H1 (cell line): ENCODE results near the gene ANK2. TPM values are rescaled to one million over a fixed set of nuclear protein-coding genes. Genes with fewer than 3 reads are reported as not detected.

ENCODE experiments used
- CTCF ChIA-PET: fragments of 300-600 bp; sonication (Branson Sonifier 250); formaldehyde crosslinking; loops from one replicate; lab custom pipeline; 2021; ENCODE audit not compliant: partially characterized antibody; lab: Charles Lee
- POLR2A ChIA-PET: fragments of 300-600 bp; sonication (Branson Sonifier 250); formaldehyde crosslinking; loops from one replicate; lab custom pipeline; 2021; ENCODE audit warnings: inconsistent platforms; ENCODE audit not compliant: partially characterized antibody; lab: Charles Lee
- DNase-seq, 2 experiments: peaks; one replicate each; pipeline versions ENCODE4 v3.0.0 to v3.0.0-alpha.2; 2010 to 2022; ENCODE audit warnings: low spot score in 2 of 2, low read depth in 1 of 2, mixed read lengths in 1 of 2
- FAIRE-seq: peaks from 2 replicates; lab custom pipeline; 2011; peaks lifted over from hg19 to GRCh38; lab: Jason Lieb, UNC
- H2AFZ ChIP-seq: 2 replicates; pipeline ENCODE4 v1.8.1; 2012; ENCODE audit warnings: low read length, inconsistent platforms
- H2AK5ac ChIP-seq: 2 replicates; pipeline ENCODE4 v1.6.1; 2013; ENCODE audit warnings: low read depth, low read length
- H2BK120ac ChIP-seq: replicated peaks from 2 replicates; pipeline ENCODE3; 2013; ENCODE audit warnings: low read depth, low read length, inconsistent platforms
- H2BK12ac ChIP-seq: 2 replicates; pipeline ENCODE4 v1.6.1; 2013; ENCODE audit warnings: low read depth, low read length
- H2BK15ac ChIP-seq: 2 replicates; pipeline ENCODE4 v1.6.1; 2013; ENCODE audit warnings: low read length
- H2BK20ac ChIP-seq: 2 replicates; pipeline ENCODE4 v1.6.1; 2013; ENCODE audit warnings: low read length
- H2BK5ac ChIP-seq: 2 replicates; pipeline ENCODE4 v1.6.1; 2013; ENCODE audit warnings: low read depth, low read length
- H3K14ac ChIP-seq: 2 replicates; pipeline ENCODE4 v1.6.1; 2013; ENCODE audit warnings: inconsistent platforms; ENCODE audit not compliant: insufficient read length
- H3K18ac ChIP-seq: 2 replicates; pipeline ENCODE4 v1.6.1; 2013; ENCODE audit warnings: low read length; ENCODE audit errors: extremely low read depth
- H3K23ac ChIP-seq: 2 replicates; pipeline ENCODE4 v1.6.1; 2013; ENCODE audit warnings: inconsistent platforms; ENCODE audit not compliant: insufficient read length
- H3K23me2 ChIP-seq: 2 replicates; pipeline ENCODE4 v1.6.1; 2013; ENCODE audit warnings: low read depth, low read length
- H3K27ac ChIP-seq: 2 replicates; pipeline ENCODE4 v1.6.1; 2011; ENCODE audit warnings: low read depth, low read length, inconsistent platforms
- H3K27me3 ChIP-seq, 4 experiments: replicated peaks in 1 of 4; 1 replicate in 1 of 4; 2 replicates in 3 of 4; pipeline versions ENCODE4 v1.6.1 to v1.8.1; 2011 to 2013; ENCODE audit warnings: low read length in 3 of 4, mild to moderate bottlenecking in 3 of 4, inconsistent platforms in 2 of 4, mixed read lengths in 2 of 4, moderate library complexity in 1 of 4; ENCODE audit not compliant: control insufficient read depth in 3 of 4, insufficient read depth in 3 of 4; ENCODE audit errors: extremely low read depth in 1 of 4
- H3K36me3 ChIP-seq, 4 experiments: 2 replicates each; pipeline versions ENCODE4 v1.6.1 to v1.8.1; 2011 to 2013; ENCODE audit warnings: mild to moderate bottlenecking in 4 of 4, low read length in 3 of 4, moderate library complexity in 2 of 4, control low read depth in 1 of 4, inconsistent platforms in 1 of 4; ENCODE audit not compliant: insufficient read depth in 4 of 4, control insufficient read depth in 2 of 4
- H3K4ac ChIP-seq: replicated peaks from 2 replicates; pipeline ENCODE3; 2013; ENCODE audit warnings: low read length, low read depth, mixed read lengths, inconsistent platforms; ENCODE audit not compliant: insufficient read length
- H3K4me1 ChIP-seq, 4 experiments: replicated peaks in 1 of 4; 1 replicate in 1 of 4; 2 replicates in 3 of 4; pipeline versions ENCODE4 v1.6.1 to v1.8.1; 2011 to 2013; ENCODE audit warnings: low read length in 3 of 4, inconsistent platforms in 2 of 4, mixed read lengths in 1 of 4; ENCODE audit not compliant: insufficient read depth in 4 of 4, control insufficient read depth in 3 of 4
- H3K4me2 ChIP-seq, 2 experiments: 2 replicates each; pipeline versions ENCODE4 v1.6.1 to v1.8.1; 2011 to 2013; ENCODE audit warnings: low read depth in 2 of 2, low read length in 2 of 2, control low read depth in 1 of 2, inconsistent platforms in 1 of 2, mild to moderate bottlenecking in 1 of 2; ENCODE audit not compliant: insufficient read depth in 1 of 2
- H3K4me3 ChIP-seq, 4 experiments: fragments of 200-600, 300-600 bp in 1 of 4; sonication (generic), shearing (Covaris generic), sonication (Bioruptor Twin) in 1 of 4; 2 replicates each; pipeline versions ENCODE4 v1.5.1 to v1.8.1; 2011 to 2016; ENCODE audit warnings: low read length in 4 of 4, low read depth in 3 of 4, control low read depth in 2 of 4, inconsistent platforms in 2 of 4, mild to moderate bottlenecking in 2 of 4, mixed read lengths in 1 of 4, moderate library complexity in 1 of 4; ENCODE audit not compliant: insufficient read depth in 2 of 4; ENCODE audit errors: extremely low read depth in 1 of 4
- H3K56ac ChIP-seq: replicated peaks from 2 replicates; pipeline ENCODE3; 2013; ENCODE audit warnings: low read depth, mild to moderate bottlenecking, mixed read lengths, low read length, inconsistent platforms; ENCODE audit not compliant: insufficient read length
- H3K79me1 ChIP-seq: 2 replicates; pipeline ENCODE4 v1.6.1; 2013; ENCODE audit warnings: low read depth, low read length, control low read depth
- H3K79me2 ChIP-seq, 2 experiments: 2 replicates each; pipeline versions ENCODE4 v1.6.1 to v1.8.1; 2012 to 2013; ENCODE audit warnings: low read length in 2 of 2, mild to moderate bottlenecking in 2 of 2, inconsistent platforms in 1 of 2; ENCODE audit not compliant: insufficient read depth in 2 of 2, control insufficient read depth in 1 of 2
- H3K9ac ChIP-seq, 4 experiments: replicated peaks in 1 of 4; 1 replicate in 1 of 4; 2 replicates in 3 of 4; pipeline versions ENCODE4 v1.6.1 to v1.8.1; 2011 to 2013; ENCODE audit warnings: low read depth in 3 of 4, low read length in 3 of 4, control low read depth in 2 of 4, mild to moderate bottlenecking in 2 of 4, moderate library complexity in 2 of 4, inconsistent platforms in 1 of 4; ENCODE audit errors: extremely low read depth in 1 of 4
- H3K9me3 ChIP-seq, 2 experiments: 2 replicates each; pipeline versions ENCODE4 v1.6.1 to v1.8.1; 2012 to 2013; ENCODE audit warnings: mild to moderate bottlenecking in 2 of 2, moderate library complexity in 2 of 2, control low read depth in 1 of 2, inconsistent platforms in 1 of 2, low read depth in 1 of 2, low read length in 1 of 2, mixed read lengths in 1 of 2; ENCODE audit not compliant: insufficient read depth in 2 of 2
- H4K20me1 ChIP-seq, 2 experiments: replicated peaks in 1 of 2; 2 replicates each; pipeline versions ENCODE3 to v1.8.1; 2011 to 2013; ENCODE audit warnings: inconsistent platforms in 2 of 2, low read length in 2 of 2, mild to moderate bottlenecking in 1 of 2; ENCODE audit not compliant: insufficient read depth in 2 of 2, control insufficient read depth in 1 of 2
- H4K5ac ChIP-seq: 2 replicates; pipeline ENCODE4 v1.6.1; 2013; ENCODE audit warnings: low read length, low read depth, mixed read lengths, inconsistent platforms; ENCODE audit not compliant: insufficient read length
- H4K8ac ChIP-seq: 2 replicates; pipeline ENCODE4 v1.8.0; 2013; ENCODE audit warnings: mild to moderate bottlenecking, moderate library complexity, low read length, inconsistent platforms; ENCODE audit not compliant: insufficient read depth; ENCODE audit errors: extremely low read depth
- H4K91ac ChIP-seq: replicated peaks from 2 replicates; pipeline ENCODE3; 2013; ENCODE audit warnings: low read length, mixed read lengths, inconsistent platforms; ENCODE audit not compliant: insufficient read length
- CEBPB ChIP-seq: IDR thresholded peaks from 2 replicates; pipeline ENCODE4 v1.6.1; 2012; ENCODE audit warnings: low read depth, low read length
- CTBP2 ChIP-seq: IDR thresholded peaks from 2 replicates; pipeline ENCODE4 v1.7.0; 2011; ENCODE audit warnings: borderline replicate concordance, mild to moderate bottlenecking, moderate library complexity, mixed read lengths, low read length; ENCODE audit not compliant: insufficient read depth, insufficient read length
- HDAC2 ChIP-seq, 2 experiments: fragments of 300-600 bp in 1 of 2; sonication (generic) in 1 of 2; IDR thresholded peaks; 2 replicates each; pipeline ENCODE4 v1.6.1; 2011 to 2012; ENCODE audit warnings: low read depth in 2 of 2, low read length in 2 of 2, mild to moderate bottlenecking in 2 of 2, moderate library complexity in 2 of 2, borderline replicate concordance in 1 of 2, inconsistent platforms in 1 of 2
- POLR2A ChIP-seq, 2 experiments: IDR thresholded peaks; 1 replicate in 1 of 2; 2 replicates in 1 of 2; pipeline ENCODE4 v1.6.1; 2011; ENCODE audit warnings: low read depth in 2 of 2, low read length in 2 of 2, mild to moderate bottlenecking in 2 of 2; ENCODE audit errors: control extremely low read depth in 1 of 2
- RAD21 ChIP-seq, 2 experiments: IDR thresholded peaks in 1 of 2; conservative IDR thresholded peaks in 1 of 2; 2 replicates each; pipeline ENCODE4 v1.6.1; 2011; ENCODE audit warnings: low read depth in 2 of 2, low read length in 2 of 2, improper control_type of control experiment in 1 of 2, inconsistent platforms in 1 of 2, mild to moderate bottlenecking in 1 of 2, moderate library complexity in 1 of 2
- SIRT6 ChIP-seq: IDR thresholded peaks from one replicate; pipeline ENCODE4 v1.7.1; 2012; ENCODE audit warnings: low read length, inconsistent platforms
- SIX5 ChIP-seq: IDR thresholded peaks from 2 replicates; pipeline ENCODE4 v1.6.1; 2011; ENCODE audit warnings: mild to moderate bottlenecking, low read depth, low read length
- WGBS, 2 experiments: shearing (Covaris generic) in 1 of 2; methylation state at CpG; one replicate each; pipeline versions ENCODE4 v1.1.6 to v1.1.7; 2013 to 2015; ENCODE audit warnings: low lambda C conversion rate in 2 of 2, mixed read lengths in 2 of 2, inconsistent platforms in 1 of 2, low coverage in 1 of 2, missing lambda C conversion rate in 1 of 2; ENCODE audit not compliant: insufficient replicate concordance in 2 of 2, insufficient coverage in 1 of 2, insufficient read length in 1 of 2; ENCODE audit errors: extremely low coverage in 1 of 2, missing lambda C conversion rate in 1 of 2; 5-methylcytosine and 5-hydroxymethylcytosine counted together
- polyA plus RNA-seq, 7 experiments: library from polyadenylated mRNA; depleted of rRNA in 3 of 7; stranded (reverse) in 5 of 7; unstranded in 2 of 7; fragments of >200 nt in 5 of 7; fragments of 200-250 nt in 2 of 7; gene quantifications; 1 replicate in 5 of 7; 2 replicates in 1 of 7; 4 replicates in 1 of 7; pipeline versions ENCODE4 v1.2.1 to v1.2.3, GENCODE V29; 2011 to 2013; ENCODE audit warnings: missing spikeins in 2 of 7, mixed read lengths in 2 of 7
- total RNA-seq: library from RNA; stranded (reverse); fragmentation: NEBNext Ultra II Directional; extraction: Animal tissue kit (Norgen Biotek cat#: 25700); gene quantifications from 2 replicates; pipeline ENCODE4 v1.2.1, GENCODE V29; 2021
- TF ChIP-seq, protein P1 (sequence below): IDR thresholded peaks from 2 replicates; pipeline ENCODE4 v1.6.1; 2012; ENCODE audit warnings: low read length, inconsistent platforms
- TF ChIP-seq, protein P2 (sequence below): IDR thresholded peaks from 2 replicates; pipeline ENCODE4 v1.6.1; 2011; ENCODE audit warnings: low read depth, mild to moderate bottlenecking, low read length; ENCODE audit not compliant: insufficient read depth

ANK2 gene
- total and polyA plus RNA-seq, 2 of the 8 experiments (the other 6 are each of a cell fraction or from before 2014, with no cell fraction given), result 14.2 to 35.1 TPM

- no peak overlapping the region for H2BK15ac ChIP-seq
- H3K4me2 ChIP-seq, result no peak overlapping the region
- no peaks in the 10 kb centered on the region for H3K36me3 ChIP-seq
- TF ChIP-seq, protein P1, sequence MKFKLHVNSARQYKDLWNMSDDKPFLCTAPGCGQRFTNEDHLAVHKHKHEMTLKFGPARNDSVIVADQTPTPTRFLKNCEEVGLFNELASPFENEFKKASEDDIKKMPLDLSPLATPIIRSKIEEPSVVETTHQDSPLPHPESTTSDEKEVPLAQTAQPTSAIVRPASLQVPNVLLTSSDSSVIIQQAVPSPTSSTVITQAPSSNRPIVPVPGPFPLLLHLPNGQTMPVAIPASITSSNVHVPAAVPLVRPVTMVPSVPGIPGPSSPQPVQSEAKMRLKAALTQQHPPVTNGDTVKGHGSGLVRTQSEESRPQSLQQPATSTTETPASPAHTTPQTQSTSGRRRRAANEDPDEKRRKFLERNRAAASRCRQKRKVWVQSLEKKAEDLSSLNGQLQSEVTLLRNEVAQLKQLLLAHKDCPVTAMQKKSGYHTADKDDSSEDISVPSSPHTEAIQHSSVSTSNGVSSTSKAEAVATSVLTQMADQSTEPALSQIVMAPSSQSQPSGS, result no peak
- no peak for TF ChIP-seq RAD21 (IDR thresholded peaks at IDR 0.05 in 1 of 2, conservative IDR thresholded peaks at IDR 0.05 in 1 of 2; ENCODE audit: low read depth in 2 of 2, low read length in 2 of 2)
- no peak for TF ChIP-seq HDAC2 (IDR thresholded peaks at IDR 0.05; ENCODE audit: borderline replicate concordance in 1 of 2, low read depth in 2 of 2, low read length in 2 of 2)
- no peak for TF ChIP-seq POLR2A (IDR thresholded peaks at IDR 0.05; ENCODE audit: control extremely low read depth in 1 of 2, low read depth in 2 of 2, low read length in 2 of 2)
- TF ChIP-seq, protein P2, sequence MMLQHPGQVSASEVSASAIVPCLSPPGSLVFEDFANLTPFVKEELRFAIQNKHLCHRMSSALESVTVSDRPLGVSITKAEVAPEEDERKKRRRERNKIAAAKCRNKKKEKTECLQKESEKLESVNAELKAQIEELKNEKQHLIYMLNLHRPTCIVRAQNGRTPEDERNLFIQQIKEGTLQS, result no peak
- TF ChIP-seq SIRT6, result no peak
- no peak for TF ChIP-seq CEBPB
- no peak for TF ChIP-seq SIX5
- no peak for TF ChIP-seq CTBP2
- H3K23me2 ChIP-seq, result no peaks in the 10 kb centered on the region
- no peak overlapping the region for H2BK120ac ChIP-seq
- H4K20me1 ChIP-seq, result no peaks in the 10 kb centered on the region
- no peak for DNase-seq
- no peak overlapping the region for H3K27ac ChIP-seq
- H3K18ac ChIP-seq, result no peak overlapping the region
- no peak overlapping the region for H3K4me3 ChIP-seq
- H3K9me3 ChIP-seq, result no peaks in the 10 kb centered on the region
- no peak overlapping the region for H2BK20ac ChIP-seq
- H3K14ac ChIP-seq, result no peak overlapping the region
- no peak overlapping the region for H3K23ac ChIP-seq
- no peak for FAIRE-seq
- H4K5ac ChIP-seq, result no peak overlapping the region
- no peak overlapping the region for H2BK12ac ChIP-seq
- H3K27me3 ChIP-seq, result no peaks in the 10 kb centered on the region
- no peak overlapping the region for H4K8ac ChIP-seq
- ChIA-PET POLR2A (interaction anchor here (1.0 kb wide), 1 partner anchor 35 kb away, joined by 3 read pairs; no protein-coding TSS in a partner anchor), CTCF (interaction anchor here (0.7 to 1.4 kb wide), 3 partner anchors 8 to 287 kb away, joined by 3 read pairs; no protein-coding TSS in a partner anchor)
- no peaks in the 10 kb centered on the region for H3K79me1 ChIP-seq
- H3K4ac ChIP-seq, result no peak overlapping the region
- H4K91ac ChIP-seq, result no peak overlapping the region
- no peak overlapping the region for H2AFZ ChIP-seq
- 96% methylated on average over 1 of the region's 1 CpG; no CpG with 5 or more reads in 1 of the 2 experiments for WGBS, 2 experiments
- no peak overlapping the region for H3K56ac ChIP-seq
- H3K79me2 ChIP-seq, result no peaks in the 10 kb centered on the region
- H2BK5ac ChIP-seq, result no peak overlapping the region
- no peak overlapping the region for H2AK5ac ChIP-seq
- H3K9ac ChIP-seq, result no peak overlapping the region
- H3K4me1 ChIP-seq, result no peaks in the 10 kb centered on the region; a peak in 1 of 7 replicates
Measured at GRCh38 chr4:113013751-113014150, 35.7 kb upstream of the ANK2 start.
